D721Med (cell line): ENCODE measurements around the gene SYNE2.
A peak's percentile ranks its signal among the peaks of the same experiment; 100 is the strongest.

Experiments used
- DNase-seq: peaks from one replicate; pipeline ENCODE4 v3.0.0; 2011; ENCODE audit warnings: low spot score; ENCODE audit not compliant: insufficient read length
- FAIRE-seq: peaks from 2 replicates; lab custom pipeline; 2011; peaks lifted over from hg19 to GRCh38; lab: Jason Lieb, UNC
- TF ChIP-seq, protein P1 (sequence below): IDR thresholded peaks from 2 replicates; pipeline ENCODE4 v1.5.1; 2012; ENCODE audit warnings: mild to moderate bottlenecking, control low read depth; ENCODE audit not compliant: insufficient read depth; ENCODE audit errors: missing control alignments

SYNE2 gene

DNA sequence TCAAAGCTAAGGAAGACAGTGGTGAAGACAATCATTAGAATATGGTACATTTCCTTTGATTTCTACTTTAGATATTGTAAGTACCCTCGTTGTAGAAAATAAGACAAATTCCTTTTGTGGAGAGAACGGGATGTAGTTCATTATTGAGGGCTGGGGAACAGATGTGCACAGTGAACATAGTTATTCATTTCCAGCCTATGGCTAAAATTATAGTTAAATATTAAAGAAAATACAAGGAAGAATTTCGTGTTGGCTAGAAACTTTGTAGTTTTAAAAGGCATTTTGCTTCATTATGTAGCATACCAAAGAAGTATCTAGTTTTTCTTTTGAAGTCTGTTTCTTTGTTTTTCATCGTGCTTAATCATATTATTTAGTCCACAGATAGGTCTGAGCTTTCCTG lies 239.5 kb downstream of the SYNE2 start:
- no peak for DNase-seq
- TF ChIP-seq, protein P1, sequence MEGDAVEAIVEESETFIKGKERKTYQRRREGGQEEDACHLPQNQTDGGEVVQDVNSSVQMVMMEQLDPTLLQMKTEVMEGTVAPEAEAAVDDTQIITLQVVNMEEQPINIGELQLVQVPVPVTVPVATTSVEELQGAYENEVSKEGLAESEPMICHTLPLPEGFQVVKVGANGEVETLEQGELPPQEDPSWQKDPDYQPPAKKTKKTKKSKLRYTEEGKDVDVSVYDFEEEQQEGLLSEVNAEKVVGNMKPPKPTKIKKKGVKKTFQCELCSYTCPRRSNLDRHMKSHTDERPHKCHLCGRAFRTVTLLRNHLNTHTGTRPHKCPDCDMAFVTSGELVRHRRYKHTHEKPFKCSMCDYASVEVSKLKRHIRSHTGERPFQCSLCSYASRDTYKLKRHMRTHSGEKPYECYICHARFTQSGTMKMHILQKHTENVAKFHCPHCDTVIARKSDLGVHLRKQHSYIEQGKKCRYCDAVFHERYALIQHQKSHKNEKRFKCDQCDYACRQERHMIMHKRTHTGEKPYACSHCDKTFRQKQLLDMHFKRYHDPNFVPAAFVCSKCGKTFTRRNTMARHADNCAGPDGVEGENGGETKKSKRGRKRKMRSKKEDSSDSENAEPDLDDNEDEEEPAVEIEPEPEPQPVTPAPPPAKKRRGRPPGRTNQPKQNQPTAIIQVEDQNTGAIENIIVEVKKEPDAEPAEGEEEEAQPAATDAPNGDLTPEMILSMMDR, result no peak
- FAIRE-seq, result no peak

DNA sequence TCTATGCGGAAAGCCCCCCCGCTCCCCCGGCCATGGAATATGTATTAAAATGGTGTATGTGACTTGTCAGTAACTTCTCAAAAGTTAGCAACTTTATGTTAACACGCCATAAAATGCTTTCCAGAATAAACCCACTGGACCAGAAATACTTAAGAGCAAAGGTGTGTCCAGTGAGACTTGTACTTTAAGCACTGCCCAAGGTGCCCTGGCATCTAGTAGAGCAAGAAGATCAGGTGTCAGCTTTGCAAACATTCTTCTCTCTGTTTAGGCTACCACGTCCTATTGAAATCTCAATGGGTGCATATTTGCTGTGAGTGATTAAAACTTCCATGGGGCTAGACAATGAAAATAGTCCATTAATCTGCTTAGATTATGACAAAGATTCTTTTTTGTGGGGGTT lies 240.1 kb downstream of the SYNE2 start:
- DNase-seq (no peak), FAIRE-seq (no peak)
- TF ChIP-seq, protein P1, result no peak

DNA sequence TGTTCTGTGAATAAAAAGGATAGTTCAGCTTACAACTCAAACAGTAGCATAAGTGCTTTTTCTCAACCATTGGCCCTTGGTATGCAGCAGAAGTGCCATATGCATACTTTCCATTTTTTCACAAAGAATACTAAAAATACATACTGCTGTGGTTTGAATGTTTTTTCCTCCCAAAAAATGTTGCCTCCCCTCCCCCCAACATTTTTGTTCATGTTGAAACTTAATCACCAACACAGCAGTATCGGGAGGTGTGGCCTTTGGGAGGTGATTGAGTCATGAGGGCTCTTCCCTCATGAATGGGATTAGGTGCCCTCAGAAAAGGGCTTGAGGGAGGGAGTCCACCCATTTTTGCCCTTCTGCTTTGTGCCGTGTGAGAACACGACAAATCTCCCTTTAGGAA lies 242.8 kb downstream of the SYNE2 start:
- FAIRE-seq (no peak), DNase-seq (no peak)
- TF ChIP-seq, protein P1, result no peak

DNA sequence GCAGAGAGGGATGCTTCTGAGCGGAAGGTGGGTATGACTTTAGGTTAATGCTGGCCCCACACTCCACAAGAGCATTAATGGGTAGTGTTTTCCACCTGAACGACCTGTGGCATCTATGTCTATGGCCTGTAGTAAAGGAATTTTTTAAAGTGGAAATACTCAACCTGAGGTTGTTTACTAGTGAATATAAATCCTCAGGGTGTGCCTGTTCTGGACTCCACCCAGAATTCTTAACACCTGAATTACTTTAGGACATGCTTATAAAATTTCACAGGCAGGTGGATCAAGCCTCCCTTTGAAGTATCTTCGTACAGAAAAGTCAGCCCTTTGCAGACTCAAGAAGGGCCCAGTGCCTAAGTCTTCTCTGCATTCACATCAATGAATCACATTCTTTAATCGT lies 245.3 kb downstream of the SYNE2 start:
- FAIRE-seq, result no peak
- no peak for DNase-seq
- TF ChIP-seq, protein P1, result no peak

DNA sequence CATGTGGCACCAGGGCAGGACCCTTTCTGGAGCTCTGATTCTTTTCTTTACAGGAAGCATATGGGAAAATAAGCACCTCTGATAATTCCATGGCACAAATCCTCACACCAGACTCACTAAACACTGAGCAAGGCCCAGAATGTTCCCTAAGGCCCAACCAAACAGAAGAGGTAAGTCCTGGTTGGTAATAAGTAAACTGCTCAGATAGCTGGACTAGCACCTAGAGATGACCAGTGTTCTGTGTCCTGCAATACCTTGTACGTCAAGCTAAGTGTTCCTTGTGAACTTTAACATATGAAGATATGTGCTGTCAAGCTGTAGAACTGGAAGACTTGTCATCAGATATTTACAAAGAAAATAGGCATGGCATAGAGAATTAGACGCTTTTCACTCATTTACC lies 254.6 kb downstream of the SYNE2 start:
- FAIRE-seq (peak; percentile 75), DNase-seq (no peak)
- TF ChIP-seq, protein P1, result no peak

DNA sequence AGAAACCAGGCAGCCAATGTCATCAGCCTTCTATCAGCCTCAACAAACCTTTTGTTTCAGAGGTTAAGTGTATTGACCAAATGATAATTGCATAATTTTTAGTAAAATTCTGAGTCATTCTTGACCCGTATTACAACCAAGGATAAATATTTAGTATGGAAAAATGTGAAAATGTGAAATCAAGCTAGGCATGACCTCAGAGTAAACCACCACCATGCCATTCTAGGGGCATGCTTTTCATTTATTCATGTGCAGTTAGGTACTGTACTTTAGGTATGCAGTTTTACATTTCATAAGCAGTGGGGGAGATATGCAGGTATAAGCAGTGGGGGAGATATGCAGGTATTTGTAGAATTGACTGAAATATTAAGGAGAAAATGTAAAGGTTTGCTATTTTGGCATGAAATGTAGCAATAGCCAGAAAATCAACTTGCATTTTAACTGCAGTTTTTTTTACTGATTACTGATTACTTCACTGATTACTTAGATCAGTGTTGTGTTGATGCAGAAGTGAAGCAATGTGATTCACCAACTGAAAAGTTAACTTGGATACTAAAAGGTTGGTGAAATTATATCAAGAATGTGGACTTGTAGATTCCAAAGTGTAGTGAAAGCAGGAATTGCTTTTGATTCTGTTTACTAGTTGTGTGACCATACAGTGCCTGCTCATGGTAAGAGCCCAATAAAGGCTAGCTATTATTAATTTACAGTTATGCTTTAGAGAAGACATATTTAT lies 257.2 kb downstream of the SYNE2 start:
- TF ChIP-seq, protein P1, result no peak
- FAIRE-seq (no peak), DNase-seq (no peak)

DNA sequence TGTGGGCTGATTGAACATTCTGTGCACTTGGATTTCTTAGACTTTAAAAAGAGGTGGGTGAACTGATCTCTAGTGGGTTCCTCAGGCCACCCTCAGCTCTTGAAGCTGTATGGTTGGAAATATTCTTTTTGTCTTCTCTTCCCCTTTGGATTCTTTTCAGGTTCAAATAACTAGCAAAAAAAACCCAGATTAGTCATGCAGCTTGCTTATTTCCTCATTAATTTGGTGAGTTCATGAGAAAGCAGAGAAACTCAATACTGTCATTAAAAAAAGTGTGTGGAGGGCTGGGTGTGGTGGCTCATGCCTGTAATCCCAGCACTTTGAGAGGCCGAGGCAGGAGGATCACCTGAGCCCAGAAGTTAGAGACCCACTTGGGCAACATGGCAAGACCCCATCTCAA lies 258.0 kb downstream of the SYNE2 start:
- TF ChIP-seq, protein P1, result no peak
- FAIRE-seq, result no peak
- no peak for DNase-seq
